PFSK-1 (cell line): Measurements from ENCODE around the gene CTU2.

Experiments used
- FOXP2 ChIP-seq: optimal IDR thresholded peaks from 2 replicates; pipeline ENCODE3; 2011; ENCODE audit warnings: borderline replicate concordance, control low read depth, inconsistent platforms; ENCODE audit not compliant: insufficient read depth; ENCODE audit errors: extremely low read length, extremely low read depth
- POLR2AphosphoS5 ChIP-seq: IDR thresholded peaks from 2 replicates; pipeline ENCODE4 v1.6.1; 2012; ENCODE audit warnings: low read depth, mild to moderate bottlenecking, control low read depth, low read length, moderate library complexity
- REST ChIP-seq, 2 experiments: IDR thresholded peaks; 2 replicates each; pipeline versions ENCODE4 v1.6.1 to v1.8.0; 2011 to 2012; ENCODE audit warnings: low read depth in 2 of 2, low read length in 2 of 2, control low read depth in 1 of 2, inconsistent platforms in 1 of 2, mild to moderate bottlenecking in 1 of 2, moderate library complexity in 1 of 2; ENCODE audit not compliant: insufficient read depth in 1 of 2
- SIN3A ChIP-seq: IDR thresholded peaks from 2 replicates; pipeline ENCODE4 v1.6.1; 2012; ENCODE audit warnings: mild to moderate bottlenecking, low read length, moderate library complexity, borderline replicate concordance; ENCODE audit not compliant: insufficient read depth
- TAF1 ChIP-seq: IDR thresholded peaks from 2 replicates; pipeline ENCODE4 v1.6.1; 2012; ENCODE audit warnings: low read length, control low read depth, borderline replicate concordance; ENCODE audit not compliant: insufficient read depth

Gene CTU2

GRCh38 chr16:88762258-88762870, 56.1 kb downstream of the CTU2 start:
- TF ChIP-seq POLR2AphosphoS5 (no peak), TAF1 (no peak), SIN3A (no peak), REST (IDR thresholded peaks at IDR 0.05; ENCODE audit: insufficient read depth in 1 of 2, low read depth in 2 of 2, low read length in 2 of 2) (no peak), FOXP2 (no peak)

GRCh38 chr16:88762941-88763340, 56.6 kb downstream of the CTU2 start:
- TF ChIP-seq SIN3A = no peak
- no peak for TF ChIP-seq FOXP2
- no peak for TF ChIP-seq TAF1
- no peak for TF ChIP-seq POLR2AphosphoS5
- TF ChIP-seq REST (IDR thresholded peaks at IDR 0.05; ENCODE audit: insufficient read depth in 1 of 2, low read depth in 2 of 2, low read length in 2 of 2) = no peak

- TF ChIP-seq POLR2AphosphoS5 (no peak), TAF1 (no peak), FOXP2 (no peak), REST (IDR thresholded peaks at IDR 0.05; ENCODE audit: insufficient read depth in 1 of 2, low read depth in 2 of 2, low read length in 2 of 2) (no peak), SIN3A (no peak)
Measured at GRCh38 chr16:88763502-88764053, 57.3 kb downstream of the CTU2 start.

GRCh38 chr16:88764080-88764479, 57.8 kb downstream of the CTU2 start:
- no peak for TF ChIP-seq FOXP2
- TF ChIP-seq POLR2AphosphoS5 = no peak
- TF ChIP-seq REST (IDR thresholded peaks at IDR 0.05; ENCODE audit: insufficient read depth in 1 of 2, low read depth in 2 of 2, low read length in 2 of 2) = no peak
- no peak for TF ChIP-seq TAF1
- no peak for TF ChIP-seq SIN3A

- TF ChIP-seq SIN3A = no peak
- TF ChIP-seq FOXP2 = no peak
- no peak for TF ChIP-seq TAF1
- TF ChIP-seq POLR2AphosphoS5 = no peak
- no peak for TF ChIP-seq REST (IDR thresholded peaks at IDR 0.05; ENCODE audit: insufficient read depth in 1 of 2, low read depth in 2 of 2, low read length in 2 of 2)
Measured at GRCh38 chr16:88764913-88765349, 58.6 kb downstream of the CTU2 start.
